KMS-11 (cell line): Measurements from ENCODE around the gene MFSD6L.
A peak's percentile ranks its signal among the peaks of the same experiment; 100 is the strongest.

Source experiments
- H2AFZ ChIP-seq: fragments of 200-600 bp; sonication (generic); 2 replicates; pipeline ENCODE4 v1.6.1; 2016; ENCODE audit warnings: antibody characterized with exemption, mixed run types, low read depth
- H3K27ac ChIP-seq: fragments of 200-600 bp; sonication (generic); 2 replicates; pipeline ENCODE4 v1.6.1; 2016; ENCODE audit warnings: mild to moderate bottlenecking, mixed run types
- H3K27me3 ChIP-seq: fragments of 200-600 bp; sonication (generic); 2 replicates; pipeline ENCODE4 v1.6.1; 2017; ENCODE audit warnings: mild to moderate bottlenecking, low read depth, mixed run types, moderate library complexity; ENCODE audit not compliant: insufficient read depth
- H3K36me3 ChIP-seq: fragments of 200-600 bp; sonication (generic); 2 replicates; pipeline ENCODE4 v1.6.1; 2017; ENCODE audit warnings: mild to moderate bottlenecking, mixed run types; ENCODE audit not compliant: insufficient read depth
- H3K4me1 ChIP-seq: fragments of 200-600 bp; sonication (generic); 2 replicates; pipeline ENCODE4 v1.6.1; 2016; ENCODE audit warnings: mild to moderate bottlenecking, low read depth, mixed run types; ENCODE audit not compliant: poor library complexity, severe bottlenecking
- H3K4me2 ChIP-seq: fragments of 200-600 bp; sonication (generic); 2 replicates; pipeline ENCODE4 v1.7.0; 2016; ENCODE audit warnings: mild to moderate bottlenecking, mixed run types
- H3K4me3 ChIP-seq: fragments of 200-600 bp; sonication (generic); IDR thresholded peaks from 2 replicates; pipeline ENCODE4 v1.6.1; 2017; ENCODE audit warnings: low read depth, low read length, mixed read lengths; ENCODE audit not compliant: insufficient read depth
- H3K79me2 ChIP-seq: fragments of 200-600 bp; sonication (generic); 2 replicates; pipeline ENCODE4 v1.6.1; 2016; ENCODE audit warnings: low read depth, mixed run types; ENCODE audit not compliant: insufficient read depth
- H3K9ac ChIP-seq: fragments of 200-600 bp; sonication (generic); 2 replicates; pipeline ENCODE4 v1.6.1; 2016; ENCODE audit warnings: mild to moderate bottlenecking, mixed run types
- H4K20me1 ChIP-seq: fragments of 200-600 bp; sonication (generic); 2 replicates; pipeline ENCODE4 v1.6.1; 2016; ENCODE audit warnings: mild to moderate bottlenecking, mixed run types; ENCODE audit not compliant: insufficient read depth
- CTCF ChIP-seq: fragments of 200-600 bp; sonication (generic); conservative IDR thresholded peaks from 2 replicates; pipeline ENCODE4 v1.6.1; 2017; ENCODE audit warnings: low read depth, mild to moderate bottlenecking, antibody characterized with exemption, low read length, moderate library complexity, mixed read lengths

Gene MFSD6L

GRCh38 chr17:8788998-8789397, 10.2 kb downstream of the MFSD6L start:
- no peak overlapping the region for H3K4me3 ChIP-seq

GRCh38 chr17:8785547-8786413, 13.4 kb downstream of the MFSD6L start:
- no peaks in the 10 kb centered on the region for H3K4me1 ChIP-seq
- TF ChIP-seq CTCF: peak; percentile 56
- no peak overlapping the region for H3K27ac ChIP-seq
- no peaks in the 10 kb centered on the region for H4K20me1 ChIP-seq
- no peaks in the 10 kb centered on the region for H3K27me3 ChIP-seq
- H3K9ac ChIP-seq: no peak overlapping the region
- H3K79me2 ChIP-seq: no peaks in the 10 kb centered on the region
- H2AFZ ChIP-seq: no peak overlapping the region
- H3K4me2 ChIP-seq: no peak overlapping the region
- no peaks in the 10 kb centered on the region for H3K36me3 ChIP-seq
- no peak overlapping the region for H3K4me3 ChIP-seq

More at GRCh38 chr17:8788998-8789397, 10.2 kb downstream of the MFSD6L start:
- Histone ChIP-seq H3K4me2 (no peak overlapping the region), H3K27ac (no peak overlapping the region), H4K20me1 (no peaks in the 10 kb centered on the region), H3K4me1 (no peaks in the 10 kb centered on the region), H3K27me3 (no peaks in the 10 kb centered on the region), H3K79me2 (no peaks in the 10 kb centered on the region), H3K36me3 (no peaks in the 10 kb centered on the region), H2AFZ (no peak overlapping the region), H3K9ac (no peak overlapping the region)
- TF ChIP-seq CTCF: no peak

- H2AFZ ChIP-seq: no peak overlapping the region
- no peak overlapping the region for H3K4me2 ChIP-seq
- no peak overlapping the region for H3K9ac ChIP-seq
- no peaks in the 10 kb centered on the region for H3K36me3 ChIP-seq
- H3K4me1 ChIP-seq: no peaks in the 10 kb centered on the region
- H3K4me3 ChIP-seq: no peak overlapping the region
- no peaks in the 10 kb centered on the region for H3K79me2 ChIP-seq
- no peak for TF ChIP-seq CTCF
- H3K27ac ChIP-seq: no peak overlapping the region
- H4K20me1 ChIP-seq: no peaks in the 10 kb centered on the region
- no peaks in the 10 kb centered on the region for H3K27me3 ChIP-seq
Observed at GRCh38 chr17:8782176-8782575, 17.0 kb downstream of the MFSD6L start.

- TF ChIP-seq CTCF: no peak
- Histone ChIP-seq H3K79me2 (no peaks in the 10 kb centered on the region), H4K20me1 (no peaks in the 10 kb centered on the region), H3K4me3 (no peak overlapping the region), H3K9ac (no peak overlapping the region), H3K27ac (no peak overlapping the region), H2AFZ (no peak overlapping the region), H3K4me2 (no peak overlapping the region), H3K36me3 (no peaks in the 10 kb centered on the region), H3K27me3 (no peaks in the 10 kb centered on the region), H3K4me1 (no peaks in the 10 kb centered on the region)
Observed at GRCh38 chr17:8781776-8782175, 17.4 kb downstream of the MFSD6L start.
